ENCODE measurements around the gene IL15RA.

GRCh38 chr10:5963071-5963470 lies 14.3 kb downstream of the IL15RA start:
- no peak for TF ChIP-seq CTCF (IDR thresholded peaks at IDR 0.05; ENCODE audit: extremely low read depth in 1 of 2, insufficient read depth in 1 of 2, low read depth in 1 of 2, low read length in 2 of 2)
- no peak for TF ChIP-seq POLR2AphosphoS5 (IDR thresholded peaks at IDR 0.05; ENCODE audit: insufficient read depth, low read depth, low read length)
- TF ChIP-seq POLR2A (IDR thresholded peaks at IDR 0.05; ENCODE audit: low read depth, low read length), result no peak

All from endothelial cell of umbilical vein (primary cell).